GM18520 (cell line): ENCODE results near the gene ENDOV.

Experiments used
- ATAC-seq: cut with Tn5 transposase; IDR thresholded peaks from one replicate; pipeline ENCODE4 v1.9.1; 2021; ENCODE audit not compliant: unreplicated experiment

Gene ENDOV

DNA sequence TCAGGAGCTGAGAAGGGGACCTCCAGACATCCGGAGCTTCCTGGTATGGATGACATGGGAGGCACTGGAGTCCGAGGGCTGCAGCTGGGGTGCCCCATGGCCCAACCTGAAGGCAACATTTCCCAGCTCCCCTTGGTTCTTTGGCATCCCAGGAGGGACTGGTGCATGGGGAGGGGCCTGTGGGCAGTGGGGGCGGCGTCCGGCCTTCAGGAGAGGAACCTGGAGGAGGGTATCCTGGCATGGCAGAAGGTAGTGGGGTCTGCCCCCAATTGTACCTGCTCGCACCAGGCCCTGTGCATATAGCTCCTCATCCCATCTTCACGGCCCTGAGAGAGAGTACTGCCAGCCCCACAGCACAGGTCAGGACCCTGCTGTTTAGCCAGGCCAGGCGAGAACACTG lies 49.5 kb downstream of the ENDOV start:
- no peak for ATAC-seq

DNA sequence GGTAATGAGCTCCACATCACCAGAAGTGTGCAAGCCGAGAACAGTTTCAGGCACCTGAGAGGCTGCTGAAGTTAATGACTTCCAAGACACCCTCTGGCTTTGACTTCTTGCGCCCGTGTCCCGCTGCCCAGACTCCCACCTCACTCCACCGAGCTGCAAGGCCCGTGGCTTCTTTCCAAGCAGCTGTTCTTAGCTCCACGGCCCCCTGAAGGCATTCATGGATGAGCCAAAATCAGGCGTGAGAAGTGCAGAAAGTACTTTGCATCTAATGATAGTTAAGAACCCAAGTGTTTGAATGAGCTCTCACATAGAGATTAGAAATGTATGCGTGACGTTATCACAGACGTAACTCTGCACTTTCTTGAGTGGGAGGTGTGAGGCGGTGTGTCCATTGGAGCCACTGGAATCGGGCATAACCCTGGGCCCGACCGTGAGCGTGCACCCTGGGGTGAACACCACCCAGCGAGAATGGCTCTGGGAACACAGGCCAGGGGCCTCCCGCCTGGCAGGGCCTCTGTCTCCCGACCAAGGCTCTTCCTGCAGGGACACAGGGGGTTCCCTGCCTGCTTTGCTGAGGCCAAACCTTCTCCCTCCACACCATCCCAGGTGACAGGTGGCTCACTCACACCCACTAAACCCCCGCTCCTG lies 50.5 kb downstream of the ENDOV start:
- ATAC-seq: no peak

DNA sequence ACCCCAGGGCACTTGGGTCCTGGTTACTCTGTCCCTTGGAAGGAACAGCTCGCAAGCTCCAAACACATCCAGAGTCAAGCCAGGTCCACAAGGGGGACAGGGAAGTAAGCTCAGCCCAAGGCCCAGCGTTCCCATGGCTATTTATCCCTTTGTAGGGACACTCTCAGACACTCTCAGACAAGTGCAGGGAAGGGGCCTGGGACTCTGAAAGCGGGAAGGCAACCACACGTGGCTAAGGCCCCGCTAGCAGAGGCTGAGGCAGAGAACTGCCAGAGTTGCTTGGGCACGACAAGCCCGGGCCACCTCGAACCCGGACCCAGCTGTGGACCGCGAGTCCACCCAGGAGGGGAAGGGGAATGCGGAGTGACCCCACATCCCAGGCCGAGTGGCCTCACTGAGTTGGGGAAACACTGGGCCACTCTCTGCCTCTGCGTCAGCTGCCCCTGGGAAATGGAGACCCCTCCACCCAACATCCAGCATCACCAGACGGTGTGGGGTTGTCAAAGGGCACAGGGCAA lies 51.3 kb downstream of the ENDOV start:
- no peak for ATAC-seq

DNA sequence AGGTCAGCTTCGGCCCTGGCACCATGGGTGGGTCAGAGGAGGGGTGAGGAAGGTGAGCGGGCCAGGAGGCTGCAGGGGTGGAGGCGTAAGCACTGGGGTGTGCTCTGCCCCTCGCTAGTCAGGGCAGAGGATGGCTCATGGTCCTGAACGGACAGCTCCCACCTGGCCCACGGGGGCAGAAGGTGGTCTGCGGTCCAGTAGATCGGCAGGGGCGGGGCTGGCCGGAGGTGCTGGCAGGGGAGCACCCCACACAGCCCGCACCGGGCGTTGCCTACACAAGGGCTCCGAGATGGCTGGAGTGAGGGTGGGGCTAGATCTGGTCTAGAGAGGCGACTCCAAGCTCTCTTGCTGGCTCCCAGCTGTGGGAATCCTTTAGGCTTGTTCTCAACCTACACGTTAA lies 53.3 kb downstream of the ENDOV start:
- ATAC-seq: no peak

DNA sequence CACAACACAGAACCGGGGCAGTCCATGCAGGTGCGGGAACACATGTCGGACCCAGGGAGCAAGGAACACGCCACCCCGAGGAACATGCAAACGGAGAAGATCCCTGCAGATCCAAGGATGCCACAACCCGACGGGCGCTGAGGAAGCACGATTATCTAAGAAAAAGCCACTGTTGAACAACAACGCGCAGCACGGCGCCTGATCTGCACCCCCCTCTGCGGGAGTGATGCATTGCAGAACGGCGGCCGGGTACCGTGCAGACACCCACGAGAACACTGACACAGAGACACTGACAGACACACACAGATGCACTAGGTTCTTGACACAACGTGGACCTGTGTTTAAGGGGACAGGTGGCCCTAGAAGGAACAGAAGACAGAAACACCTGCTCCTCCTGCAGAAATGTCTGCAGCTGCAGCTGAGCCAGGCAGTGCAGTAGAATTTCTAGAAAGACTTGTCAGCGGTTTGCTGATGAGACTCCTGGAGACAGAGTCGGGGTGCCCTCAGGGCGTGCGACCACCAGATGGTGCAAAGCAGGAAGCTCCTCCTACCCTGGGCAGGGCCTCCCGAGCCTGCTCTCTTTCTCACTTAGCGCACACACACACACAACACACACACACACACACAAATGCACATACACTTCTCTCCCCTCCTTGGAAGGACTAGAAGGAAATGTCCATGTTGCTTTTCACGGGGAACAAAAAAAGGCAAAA lies 54.0 kb downstream of the ENDOV start:
- ATAC-seq: no peak

DNA sequence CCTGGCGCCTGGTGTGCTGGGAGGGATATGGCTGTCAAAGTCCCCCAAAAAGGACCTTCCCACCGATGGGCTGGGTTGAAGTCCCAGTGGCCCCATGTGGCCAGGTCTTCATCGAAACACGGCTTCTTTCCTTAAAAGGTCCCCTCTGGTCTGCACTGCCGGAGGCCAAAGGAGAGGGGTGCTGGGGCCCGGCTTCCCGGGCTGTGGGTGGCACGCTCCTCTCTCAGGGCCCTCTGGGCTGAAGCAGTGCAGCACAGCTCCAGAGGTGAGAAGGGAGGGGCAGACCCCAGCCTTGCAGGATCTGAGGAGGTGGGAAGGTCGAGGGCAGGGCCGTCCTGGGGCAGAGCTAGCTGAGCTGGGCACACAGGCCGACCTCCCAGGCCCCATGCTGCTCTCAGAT lies 54.7 kb downstream of the ENDOV start:
- ATAC-seq: no peak

DNA sequence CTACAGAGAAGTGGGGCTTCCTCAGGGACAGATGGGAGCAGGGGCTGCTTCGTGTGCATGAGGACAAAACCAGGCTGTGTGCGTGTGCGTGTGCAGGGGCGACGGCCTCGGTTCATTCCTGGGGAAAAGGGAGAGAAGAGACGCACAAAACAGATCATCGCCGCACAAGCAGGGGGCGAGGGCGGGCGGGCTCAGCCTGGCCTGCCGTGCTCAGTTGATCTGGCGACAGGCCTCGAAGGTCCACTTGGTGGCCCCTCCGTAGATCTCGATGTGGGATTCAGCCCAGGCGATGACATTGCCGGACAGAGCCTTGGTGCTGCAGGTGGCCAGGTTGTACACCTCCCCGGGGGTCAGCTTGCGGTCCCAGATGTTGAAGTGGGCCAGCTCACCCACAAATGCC lies 55.6 kb downstream of the ENDOV start:
- no peak for ATAC-seq

DNA sequence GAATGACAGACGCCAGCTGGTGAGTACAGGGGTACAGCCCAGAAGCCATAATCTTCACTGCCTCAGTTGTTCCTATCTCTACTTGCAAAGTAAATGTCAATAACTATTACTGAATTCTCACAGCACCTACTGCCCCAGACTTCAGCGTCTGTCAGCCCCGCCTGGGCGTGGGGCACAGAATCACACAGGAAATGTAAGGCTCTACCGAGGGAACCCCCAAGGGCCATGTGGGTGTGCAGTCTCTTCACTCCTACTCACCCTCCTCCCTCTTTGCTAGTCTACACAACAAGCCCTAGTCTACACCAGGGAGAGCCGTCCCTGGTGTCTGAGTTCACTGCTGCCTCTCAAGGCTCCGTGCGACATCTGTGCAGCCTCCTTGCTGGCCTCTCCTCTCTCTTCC lies 57.0 kb downstream of the ENDOV start:
- no peak for ATAC-seq

DNA sequence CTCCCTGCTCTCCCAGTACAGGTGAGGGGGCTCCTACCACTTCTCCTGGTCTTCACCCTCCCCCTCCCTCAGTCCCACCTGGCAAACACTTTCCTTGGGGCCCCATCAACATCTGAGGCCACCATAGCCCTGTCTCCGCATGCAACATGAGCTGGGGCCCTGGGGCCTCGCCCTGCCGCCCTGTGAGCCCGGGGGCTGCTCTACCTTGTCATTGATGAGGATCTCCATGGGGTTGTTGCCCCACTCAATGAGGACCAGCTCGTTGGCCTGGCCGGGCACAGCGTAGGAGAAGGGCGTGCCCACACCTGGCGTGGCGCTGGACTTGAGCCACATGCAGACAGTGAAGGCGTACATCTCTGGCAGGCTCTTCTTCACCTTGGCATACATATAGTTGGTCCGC lies 58.0 kb downstream of the ENDOV start:
- ATAC-seq: no peak

DNA sequence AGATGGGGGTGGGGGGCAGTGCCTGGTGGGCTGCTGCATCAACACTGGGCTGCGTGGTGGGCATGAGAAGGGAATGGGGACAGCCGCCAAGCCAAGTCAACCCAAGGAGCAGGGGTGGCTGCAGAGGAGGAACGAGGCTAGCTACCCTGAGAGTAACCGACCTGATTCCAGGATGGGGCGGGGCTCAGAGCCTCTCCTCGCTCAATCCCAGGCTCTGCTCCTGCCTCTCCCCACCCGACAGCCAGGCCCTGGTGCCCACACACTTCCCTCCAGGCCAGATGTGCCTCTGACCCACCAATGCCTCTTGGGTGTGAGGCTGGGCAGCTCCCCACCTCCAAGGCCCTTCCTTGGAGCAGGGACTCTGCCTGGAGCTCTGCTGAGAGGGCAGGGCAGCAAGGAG lies 58.7 kb downstream of the ENDOV start:
- no peak for ATAC-seq

DNA sequence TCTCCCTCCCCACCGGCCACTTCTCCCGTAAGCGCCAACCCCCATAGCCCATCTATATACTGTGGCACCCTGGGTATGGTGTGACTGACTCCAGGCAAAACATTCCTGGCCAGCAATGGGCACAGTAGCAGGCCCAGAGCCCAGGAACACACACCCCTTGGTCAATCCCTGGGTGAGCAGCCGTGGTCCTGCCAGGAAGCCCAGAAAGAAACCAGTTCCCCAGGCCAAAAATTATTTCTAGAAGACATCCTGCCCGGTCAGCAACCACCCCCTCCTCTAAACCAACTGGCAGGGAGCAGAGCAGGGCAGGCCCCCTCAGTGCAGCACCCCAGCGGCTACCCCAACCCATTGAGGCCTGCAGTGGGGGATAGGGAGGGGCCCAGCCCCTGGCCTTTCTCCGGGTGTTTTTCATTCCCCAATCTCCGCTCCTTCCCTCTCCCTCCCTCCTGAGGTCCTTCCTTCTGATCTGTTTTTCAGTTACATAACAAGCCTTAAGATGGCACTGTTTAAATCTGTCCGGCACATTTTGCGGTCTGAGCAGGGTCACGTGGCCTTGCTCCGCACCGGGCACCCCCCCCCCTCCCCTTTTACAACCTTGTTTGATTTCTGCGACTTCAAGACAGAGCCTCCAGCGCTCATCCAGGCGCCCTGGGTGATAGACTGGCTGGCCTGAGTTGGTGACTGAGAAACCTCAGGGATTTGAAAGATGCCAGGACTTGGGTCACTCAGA lies 59.4 kb downstream of the ENDOV start:
- no peak for ATAC-seq

DNA sequence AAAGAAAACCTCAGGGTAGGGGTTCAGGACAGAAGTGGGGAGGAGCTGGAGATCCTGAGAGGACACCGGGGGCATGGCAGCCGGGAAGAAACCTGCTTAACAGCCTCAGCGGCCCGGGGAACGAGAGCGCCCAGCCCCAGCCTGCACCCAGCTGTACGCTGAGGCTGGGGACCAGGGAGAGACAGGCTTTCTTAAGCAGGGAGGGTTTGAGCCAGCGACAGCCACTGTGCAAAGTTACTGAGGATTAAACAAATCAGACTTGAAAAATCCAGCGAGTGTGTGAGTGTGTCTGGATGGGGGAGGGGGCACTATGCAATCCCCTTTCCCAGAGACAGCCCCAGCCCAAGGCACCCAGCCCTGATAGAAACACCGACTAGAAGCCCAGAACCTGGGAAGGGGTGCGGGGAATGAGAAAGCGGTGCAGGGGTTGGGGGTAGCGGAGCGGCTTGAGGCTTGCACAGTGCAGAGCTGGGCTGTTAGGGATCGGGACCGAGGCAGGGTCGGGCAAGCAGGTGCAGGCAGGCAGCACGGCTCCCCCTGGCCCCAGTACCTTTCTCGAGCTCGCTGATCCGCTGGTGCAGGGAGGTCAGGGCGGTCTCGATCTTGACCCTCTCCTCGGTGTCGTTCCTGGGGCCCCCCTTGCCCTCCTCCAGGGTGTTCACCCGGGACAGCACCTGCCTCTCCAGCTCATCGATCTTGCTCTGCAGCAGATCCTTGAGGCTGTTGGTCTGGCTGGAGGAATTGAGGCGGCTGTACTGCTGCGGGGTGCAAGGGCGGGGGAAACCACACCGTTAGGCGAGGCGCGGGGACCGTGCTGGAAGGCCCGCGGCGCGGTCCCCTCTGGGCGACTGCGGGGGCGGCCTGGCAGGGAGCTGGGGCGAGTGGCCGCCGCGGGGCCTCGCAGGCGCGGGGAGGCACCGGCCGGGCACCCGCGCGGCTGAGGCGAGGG lies 60.3 kb downstream of the ENDOV start:
- ATAC-seq: no peak

DNA sequence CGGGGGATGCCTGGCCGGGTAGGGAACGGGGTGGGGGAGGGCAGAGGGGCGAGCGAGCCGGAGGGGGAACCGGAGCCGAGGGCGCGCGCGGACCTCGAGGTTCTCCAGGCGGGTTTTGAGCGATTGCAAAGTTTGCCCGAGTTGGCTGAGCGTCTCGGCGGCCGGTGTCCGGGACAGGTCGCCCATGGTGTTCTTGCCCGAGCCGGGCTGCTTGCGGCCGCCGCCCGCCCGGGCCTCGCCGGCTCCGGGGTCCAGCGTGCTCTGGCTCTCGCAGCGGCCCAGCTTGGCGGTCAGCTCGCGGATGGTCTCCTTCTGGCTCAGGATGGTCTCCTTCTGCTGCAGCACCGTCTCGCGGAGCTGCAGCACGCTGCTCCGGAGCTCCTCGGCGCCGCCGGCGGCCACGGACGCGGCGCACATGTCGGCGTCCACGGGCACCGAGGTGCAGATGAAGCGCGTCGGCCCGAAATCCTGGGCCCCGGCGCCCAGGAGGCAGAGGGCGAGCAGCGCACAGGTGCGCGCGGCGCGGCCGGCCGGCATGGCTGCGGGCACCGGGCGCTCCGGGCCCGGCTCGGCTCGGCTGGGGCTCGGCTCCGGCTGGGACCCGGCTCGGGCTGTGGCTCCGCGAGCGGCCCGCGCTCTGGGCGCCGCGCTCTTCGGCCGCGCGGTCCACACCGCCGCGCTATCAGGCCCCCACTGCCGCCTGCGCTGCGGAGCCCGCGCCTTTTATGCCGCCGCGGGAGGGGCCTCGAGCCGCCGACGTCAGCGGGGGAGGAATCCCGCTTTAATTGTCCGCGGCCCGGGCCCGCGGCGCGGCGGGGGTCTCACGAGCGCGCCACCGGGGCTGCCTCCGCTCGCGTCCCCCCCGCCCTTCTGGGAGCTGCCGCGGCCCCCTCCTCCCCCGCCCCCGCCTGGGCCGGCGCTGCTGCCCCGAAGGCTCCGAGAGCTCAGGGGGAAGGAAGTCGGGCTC lies 61.2 kb downstream of the ENDOV start, which contains the start of gene NPTX1:
Gene NPTX1, minus strand, starts transcription at position 698 of the 967 bp plus-strand sequence. Its CDS starts 161 bp downstream, at position 537.
- ATAC-seq: no peak

DNA sequence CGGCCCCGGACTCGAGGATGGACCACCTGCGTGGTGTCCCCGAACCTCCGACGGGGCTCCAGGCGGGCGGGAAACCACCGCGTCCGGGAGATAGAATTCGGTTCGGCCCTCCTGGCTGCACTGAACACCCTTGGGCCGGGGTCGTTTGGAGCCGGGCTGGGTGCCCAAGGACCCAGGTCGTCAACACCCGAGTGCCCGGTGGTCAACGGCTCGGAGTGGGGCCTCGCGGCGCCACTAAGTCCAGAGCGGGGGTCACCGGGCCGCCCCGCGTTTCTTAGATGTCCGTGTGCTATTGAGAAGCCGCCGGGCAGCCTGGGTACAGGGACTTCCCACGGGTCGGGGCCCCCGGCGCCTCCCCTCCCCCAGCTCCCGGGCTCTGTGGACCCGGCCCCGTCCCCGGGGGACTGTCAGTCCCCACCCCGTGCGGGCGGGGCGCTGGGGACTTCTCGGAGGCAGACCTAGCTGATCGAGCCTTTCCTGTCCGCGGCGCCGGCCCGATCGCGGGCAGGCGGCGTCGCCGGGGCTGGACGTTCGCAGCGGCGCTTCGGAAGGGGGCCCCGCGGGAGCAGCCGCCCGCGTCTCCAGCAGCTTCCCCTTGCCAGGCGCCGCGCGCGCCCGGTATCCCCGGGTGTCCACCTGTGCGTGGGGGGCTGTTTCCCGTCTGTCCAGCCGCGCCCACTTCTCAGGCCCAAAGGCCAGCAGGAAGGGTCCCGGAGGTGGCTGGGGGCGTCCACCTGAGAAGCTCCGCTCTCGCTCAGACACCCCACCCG lies 62.1 kb downstream of the ENDOV start:
- no peak for ATAC-seq

DNA sequence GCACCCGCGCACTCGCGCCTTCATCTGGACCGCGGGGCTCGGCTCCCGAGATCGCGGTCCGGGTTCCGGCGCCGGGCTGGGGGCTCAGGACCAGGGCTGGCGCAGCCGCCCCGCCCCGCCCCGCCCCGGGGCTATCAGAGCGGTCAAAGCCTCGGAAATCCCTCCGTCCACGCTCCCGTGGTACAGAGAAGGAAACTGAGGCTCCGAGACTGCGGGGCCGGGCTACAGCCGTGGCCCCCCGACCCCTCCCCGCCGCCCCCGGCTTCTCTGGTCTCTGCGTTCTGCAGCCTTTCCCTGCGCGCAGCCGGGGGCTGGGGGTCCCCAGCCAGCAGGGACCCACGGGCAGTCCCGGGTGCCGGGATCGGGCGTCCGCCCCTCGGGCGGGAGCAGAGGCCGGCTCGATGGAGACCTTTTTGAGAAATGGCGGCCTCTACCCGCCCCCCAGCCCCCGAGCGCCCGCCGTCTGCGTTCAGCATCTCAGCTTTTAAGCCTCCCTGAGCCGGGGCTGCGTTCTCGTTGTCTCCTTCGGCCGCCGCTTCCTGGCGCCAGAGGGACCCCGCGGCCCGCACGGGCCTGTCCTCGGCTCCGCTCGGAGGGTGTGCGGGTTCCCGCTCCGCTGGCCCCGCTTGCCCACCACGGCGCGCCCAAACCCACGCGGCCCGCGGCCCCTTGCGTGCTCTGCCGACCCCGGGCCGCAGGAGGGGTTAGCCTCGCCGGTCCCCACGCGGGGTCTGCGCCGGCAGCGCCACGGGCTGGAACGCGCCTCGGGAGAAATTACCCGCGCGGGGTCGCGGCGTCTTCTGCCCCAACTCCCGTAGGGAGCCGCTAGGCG lies 62.9 kb downstream of the ENDOV start:
- no peak for ATAC-seq

DNA sequence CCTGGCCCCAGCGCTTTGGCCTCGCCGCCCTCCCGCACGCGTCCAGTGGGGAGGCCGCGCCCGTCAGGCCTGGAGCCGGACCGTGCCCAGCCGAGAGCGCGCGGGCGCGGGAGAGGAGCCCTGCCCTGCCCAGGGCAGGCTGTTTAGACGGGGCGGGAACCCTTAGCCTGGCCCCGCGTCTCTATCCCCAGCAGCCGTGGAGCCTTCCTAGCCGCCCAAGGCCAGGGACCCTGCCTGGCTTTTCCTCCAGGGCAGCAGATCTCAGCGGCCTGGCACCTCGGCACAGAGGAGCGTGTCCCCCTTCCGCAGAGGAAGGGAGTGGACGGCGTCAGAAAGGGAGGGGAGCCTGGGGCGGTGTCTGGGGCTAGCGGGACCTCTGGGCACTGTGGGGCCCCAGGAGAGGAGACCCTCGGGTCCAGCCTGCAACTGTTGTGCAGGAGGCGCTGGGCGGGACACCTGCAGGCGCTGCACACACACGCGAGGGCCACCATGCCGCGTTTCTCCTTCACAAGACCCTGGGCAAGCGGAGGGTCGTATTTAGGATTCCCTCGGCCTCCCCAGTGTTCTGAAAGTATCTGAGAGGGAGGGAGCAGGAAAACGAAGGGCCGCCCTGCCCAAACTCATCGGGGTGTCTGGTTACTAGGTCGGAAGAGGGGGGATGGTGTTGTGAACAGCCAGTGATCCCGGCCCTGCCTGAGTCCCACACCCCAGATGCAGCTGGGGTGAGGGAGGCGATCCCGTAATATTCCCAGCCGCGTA lies 63.7 kb downstream of the ENDOV start:
- ATAC-seq: no peak

DNA sequence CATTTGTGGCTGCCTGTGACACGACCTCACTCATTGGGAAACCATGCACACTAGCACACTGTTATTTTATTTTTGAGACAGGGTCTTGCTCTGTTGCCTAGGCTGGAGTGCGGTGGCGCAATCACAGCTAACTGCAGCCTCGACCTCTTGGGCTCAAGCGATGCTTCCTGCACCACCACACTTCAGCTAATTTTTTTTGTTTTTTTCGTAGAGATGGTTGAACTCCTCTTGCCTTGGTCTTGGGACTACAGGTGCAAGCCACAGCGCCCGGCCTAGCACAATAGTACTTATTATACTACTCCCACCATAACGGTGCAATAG lies 64.2 kb downstream of the ENDOV start:
- ATAC-seq: no peak
